HepG2 (cell line): Measurements from ENCODE around the gene KIF19. TPM values are rescaled to one million over a fixed set of nuclear protein-coding genes. Genes with fewer than 3 reads are reported as not detected.

Source experiments
- AGO1 ChIP-seq: fragments of 200-400 bp; formaldehyde crosslinking; IDR thresholded peaks from 2 replicates; pipeline ENCODE4 v1.6.1; 2017; ENCODE audit warnings: mild to moderate bottlenecking, low read depth, low read length, moderate library complexity; ENCODE audit not compliant: poor library complexity, severe bottlenecking
- ATAD3A ChIP-seq: sonication (generic); formaldehyde crosslinking; IDR thresholded peaks from 2 replicates; pipeline ENCODE4 v1.4.0; 2020; ENCODE audit warnings: missing genetic modification reagents
- BHLHE40 ChIP-seq: IDR thresholded peaks from 2 replicates; pipeline ENCODE4 v1.6.1; 2011; ENCODE audit warnings: low read length, improper control_type of control experiment
- CEBPB ChIP-seq: IDR thresholded peaks from 2 replicates; pipeline ENCODE4 v1.6.1; 2011; ENCODE audit warnings: low read depth, low read length, improper control_type of control experiment, borderline replicate concordance
- DMAP1 ChIP-seq: IDR thresholded peaks from 2 replicates; pipeline ENCODE4 v1.6.1; 2016
- EHMT2 ChIP-seq: fragments of 200-600 bp; sonication (generic); IDR thresholded peaks from 2 replicates; pipeline ENCODE4 v1.7.0; 2017; ENCODE audit warnings: antibody characterized with exemption, low read depth, low read length, borderline replicate concordance
- ESRRA ChIP-seq: sonication (generic); formaldehyde crosslinking; IDR thresholded peaks from 2 replicates; pipeline ENCODE4 v1.5.1; 2020; ENCODE audit warnings: mild to moderate bottlenecking, low read depth, missing genetic modification reagents
- FOXA3 ChIP-seq: IDR thresholded peaks from 2 replicates; pipeline ENCODE4 v1.6.1; 2016; ENCODE audit warnings: missing genetic modification reagents, missing compliant biosample characterization
- FOXP4 ChIP-seq: sonication (generic); formaldehyde crosslinking; IDR thresholded peaks from 2 replicates; pipeline ENCODE4 v1.4.0; 2020; ENCODE audit warnings: missing genetic modification reagents
- IRF2 ChIP-seq: IDR thresholded peaks from 2 replicates; pipeline ENCODE4 v1.6.1; 2018; ENCODE audit warnings: missing genetic modification reagents, missing compliant biosample characterization
- PHF21A ChIP-seq: sonication (generic); formaldehyde crosslinking; IDR thresholded peaks from 2 replicates; pipeline ENCODE4 v1.5.0; 2020; ENCODE audit warnings: mild to moderate bottlenecking, missing genetic modification reagents
- RAD51 ChIP-seq: fragments of 450-650 bp; IDR thresholded peaks from 2 replicates; pipeline ENCODE4 v1.6.1; 2016; ENCODE audit warnings: borderline replicate concordance
- SMARCE1 ChIP-seq: fragments of 450-650 bp; IDR thresholded peaks from 2 replicates; pipeline ENCODE4 v1.6.1; 2017; ENCODE audit warnings: borderline replicate concordance
- SOX13 ChIP-seq, 3 experiments: fragments of 450-650 bp in 1 of 3; sonication (generic) in 1 of 3; formaldehyde crosslinking in 1 of 3; IDR thresholded peaks in 2 of 3; conservative IDR thresholded peaks in 1 of 3; 2 replicates each; pipeline versions ENCODE4 v1.5.0 to v1.6.1; 2016 to 2020; ENCODE audit warnings: antibody characterized with exemption in 1 of 3, mild to moderate bottlenecking in 1 of 3, missing compliant biosample characterization in 1 of 3, missing genetic modification reagents in 1 of 3, moderate library complexity in 1 of 3
- STAG1 ChIP-seq: sonication (generic); formaldehyde crosslinking; IDR thresholded peaks from 2 replicates; pipeline ENCODE4 v1.4.0; 2020; ENCODE audit warnings: missing genetic modification reagents
- STAT5B ChIP-seq: sonication (generic); formaldehyde crosslinking; IDR thresholded peaks from 2 replicates; pipeline ENCODE4 v1.4.0; 2020; ENCODE audit warnings: missing genetic modification reagents
- TOE1 ChIP-seq: sonication (generic); formaldehyde crosslinking; IDR thresholded peaks from 2 replicates; pipeline ENCODE4 v1.4.0; 2020; ENCODE audit warnings: mild to moderate bottlenecking, missing genetic modification reagents
- ZBTB42 ChIP-seq: sonication (generic); formaldehyde crosslinking; IDR thresholded peaks from 2 replicates; pipeline ENCODE4 v1.5.0; 2020; ENCODE audit warnings: mild to moderate bottlenecking, missing genetic modification reagents
- ZFP41 ChIP-seq: sonication (generic); formaldehyde crosslinking; IDR thresholded peaks from 2 replicates; pipeline ENCODE4 v1.4.0; 2020; ENCODE audit warnings: mild to moderate bottlenecking, missing genetic modification reagents, borderline replicate concordance
- ZMYM3 ChIP-seq: sonication (generic); formaldehyde crosslinking; IDR thresholded peaks from 2 replicates; pipeline ENCODE4 v1.5.1; 2020; ENCODE audit warnings: mild to moderate bottlenecking, missing genetic modification reagents
- ZNF260 ChIP-seq: sonication (generic); formaldehyde crosslinking; IDR thresholded peaks from 2 replicates; pipeline ENCODE4 v1.4.0; 2020; ENCODE audit warnings: missing genetic modification reagents, low read depth, mild to moderate bottlenecking, borderline replicate concordance
- ZNF44 ChIP-seq: sonication (generic); formaldehyde crosslinking; IDR thresholded peaks from 2 replicates; pipeline ENCODE4 v1.5.1; 2020; ENCODE audit warnings: mild to moderate bottlenecking, missing genetic modification reagents
- ZNF468 ChIP-seq: sonication (generic); formaldehyde crosslinking; IDR thresholded peaks from 2 replicates; pipeline ENCODE4 v1.8.0; 2022; ENCODE audit warnings: mild to moderate bottlenecking, moderate library complexity, missing genetic modification reagents
- ZNF549 ChIP-seq: sonication (generic); formaldehyde crosslinking; IDR thresholded peaks from 2 replicates; pipeline ENCODE4 v1.5.0; 2020; ENCODE audit warnings: missing genetic modification reagents
- ZNF629 ChIP-seq: sonication (generic); formaldehyde crosslinking; conservative IDR thresholded peaks from 2 replicates; pipeline ENCODE4 v1.5.0; 2020; ENCODE audit warnings: missing genetic modification reagents
- ZNF672 ChIP-seq: sonication (generic); formaldehyde crosslinking; IDR thresholded peaks from 2 replicates; pipeline ENCODE4 v1.8.1; 2022; ENCODE audit warnings: missing genetic modification reagents
- ZNF749 ChIP-seq: sonication (generic); formaldehyde crosslinking; IDR thresholded peaks from 2 replicates; pipeline ENCODE4 v1.8.0; 2022; ENCODE audit warnings: mild to moderate bottlenecking, missing genetic modification reagents, moderate library complexity, borderline replicate concordance
- ZNF768 ChIP-seq: sonication (generic); formaldehyde crosslinking; IDR thresholded peaks from 2 replicates; pipeline ENCODE4 v1.4.0; 2020; ENCODE audit warnings: missing genetic modification reagents
- polyA plus RNA-seq, 8 experiments: library from polyadenylated mRNA; depleted of rRNA in 3 of 8; stranded (reverse) in 7 of 8; unstranded in 1 of 8; fragments of >200 nt; fragmentation: Illumina TruSeq in 4 of 8; extraction: Trizol in 4 of 8; gene quantifications; 2 replicates each; pipeline versions ENCODE4 v1.2.1 to v1.2.3, GENCODE V29; 2011 to 2016; ENCODE audit warnings: low read depth in 4 of 8, missing spikeins in 1 of 8, mixed read lengths in 1 of 8; ENCODE audit not compliant: insufficient read depth in 1 of 8
- total RNA-seq, 5 experiments: library from RNA; depleted of rRNA; stranded (reverse); fragments of >200 nt; fragmentation: Illumina TruSeq; extraction: Trizol; gene quantifications; 2 replicates each; pipeline ENCODE4 v1.2.3, GENCODE V29; 2016; ENCODE audit warnings: low read depth in 1 of 5
- TF ChIP-seq, protein P1 (sequence below), 2 experiments: sonication (generic) in 1 of 2; formaldehyde crosslinking in 1 of 2; IDR thresholded peaks; 2 replicates each; pipeline versions ENCODE4 v1.4.0 to v1.6.1; 2018 to 2020; ENCODE audit warnings: missing genetic modification reagents in 2 of 2, borderline replicate concordance in 1 of 2, low read depth in 1 of 2, mild to moderate bottlenecking in 1 of 2, missing biosample characterization in 1 of 2

Gene KIF19
- total and polyA plus RNA-seq, 2 of the 13 experiments (the other 11 are each of a cell fraction or from before 2014, with no cell fraction given), result not detected

- TF ChIP-seq SOX13 (IDR thresholded peaks at IDR 0.05) (no peak), SOX13 (CRISPR knock-in tag; conservative IDR thresholded peaks at IDR 0.05 in 1 of 2, IDR thresholded peaks at IDR 0.05 in 1 of 2) (peak in 1 of 2 experiments; percentile 33; a peak in 1 of 4 replicates), ZNF260 (CRISPR knock-in tag) (no peak), IRF2 (peak; percentile 74; the same call in 1 of the 2 replicates), EHMT2 (no peak), DMAP1 (no peak), ZNF629 (CRISPR knock-in tag) (no peak), BHLHE40 (peak; percentile 50; the same call in 1 of the 2 replicates), ESRRA (CRISPR knock-in tag) (no peak), STAT5B (CRISPR knock-in tag) (no peak), SMARCE1 (no peak), ZNF44 (CRISPR knock-in tag) (no peak), TOE1 (CRISPR knock-in tag) (no peak), ZFP41 (CRISPR knock-in tag) (no peak), CEBPB (no peak), RAD51 (no peak), ZNF672 (CRISPR knock-in tag) (no peak), ZNF768 (CRISPR knock-in tag) (peak; percentile 11; the same call in 1 of the 2 replicates), PHF21A (CRISPR knock-in tag) (no peak; the same call in 1 of the 2 replicates), AGO1 (peak; percentile 35), ZBTB42 (CRISPR knock-in tag) (no peak), ZNF749 (CRISPR knock-in tag) (no peak), ZNF468 (no peak), FOXA3 (CRISPR knock-in tag) (peak; percentile 42; the same call in 1 of the 2 replicates), ATAD3A (CRISPR knock-in tag) (no peak), ZNF549 (CRISPR knock-in tag) (no peak), STAG1 (peak; percentile 100), ZMYM3 (CRISPR knock-in tag) (no peak; the same call in 1 of the 2 replicates), FOXP4 (CRISPR knock-in tag) (peak; percentile 40; the same call in 1 of the 2 replicates)
- TF ChIP-seq, protein P1, sequence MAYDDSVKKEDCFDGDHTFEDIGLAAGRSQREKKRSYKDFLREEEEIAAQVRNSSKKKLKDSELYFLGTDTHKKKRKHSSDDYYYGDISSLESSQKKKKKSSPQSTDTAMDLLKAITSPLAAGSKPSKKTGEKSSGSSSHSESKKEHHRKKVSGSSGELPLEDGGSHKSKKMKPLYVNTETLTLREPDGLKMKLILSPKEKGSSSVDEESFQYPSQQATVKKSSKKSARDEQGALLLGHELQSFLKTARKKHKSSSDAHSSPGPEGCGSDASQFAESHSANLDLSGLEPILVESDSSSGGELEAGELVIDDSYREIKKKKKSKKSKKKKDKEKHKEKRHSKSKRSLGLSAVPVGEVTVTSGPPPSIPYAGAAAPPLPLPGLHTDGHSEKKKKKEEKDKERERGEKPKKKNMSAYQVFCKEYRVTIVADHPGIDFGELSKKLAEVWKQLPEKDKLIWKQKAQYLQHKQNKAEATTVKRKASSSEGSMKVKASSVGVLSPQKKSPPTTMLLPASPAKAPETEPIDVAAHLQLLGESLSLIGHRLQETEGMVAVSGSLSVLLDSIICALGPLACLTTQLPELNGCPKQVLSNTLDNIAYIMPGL (CRISPR knock-in tag; IDR thresholded peaks at IDR 0.05; ENCODE audit: borderline replicate concordance in 1 of 2, low read depth in 1 of 2), result peak; percentile 72 to 85; a peak in 3 of 4 replicates
Observed at GRCh38 chr17:74379495-74380085, 53.6 kb downstream of the KIF19 start (continued).
